GM23248 (cell line): ENCODE measurements around the gene MRPL39.

ENCODE experiments used
- EZH2 ChIP-seq: fragments of 200-600 bp; sonication (generic); IDR thresholded peaks from 2 replicates; pipeline ENCODE4 v1.6.1; 2018; ENCODE audit warnings: antibody characterized with exemption, mild to moderate bottlenecking; ENCODE audit not compliant: insufficient read depth, poor library complexity, severe bottlenecking
- EZH2phosphoT487 ChIP-seq: fragments of 200-600 bp; sonication (generic); IDR thresholded peaks from 2 replicates; pipeline ENCODE4 v1.6.1; 2018; ENCODE audit warnings: antibody characterized with exemption, moderate library complexity, mild to moderate bottlenecking, low read depth; ENCODE audit not compliant: insufficient read depth

- TF ChIP-seq EZH2 = no peak
- no peak for TF ChIP-seq EZH2phosphoT487
Measured at GRCh38 chr21:25536752-25537151, 70.5 kb downstream of the MRPL39 start.
